HL-60 (cell line): Measurements from ENCODE around the gene NAP1L4.

Experiments
- DNase-seq, 2 experiments: peaks; one replicate each; pipeline ENCODE4 v3.0.0-alpha.2; 2010 to 2020; ENCODE audit warnings: low read depth in 1 of 2, low spot score in 1 of 2
- H3K27ac ChIP-seq: fragments of 250-450 bp; sonication (Bioruptor Pico); replicated peaks from 2 replicates; pipeline ENCODE4 v1.5.1; 2020; ENCODE audit warnings: mild to moderate bottlenecking, moderate library complexity
- H3K27me3 ChIP-seq: fragments of 250-450 bp; sonication (Bioruptor Pico); 2 replicates; pipeline ENCODE4 v1.5.1; 2021; ENCODE audit warnings: mild to moderate bottlenecking, moderate library complexity; ENCODE audit not compliant: insufficient read depth, poor library complexity, severe bottlenecking
- H3K4me3 ChIP-seq: replicated peaks from 2 replicates; pipeline ENCODE4 v1.5.1; 2011; ENCODE audit warnings: mild to moderate bottlenecking, control low read depth, low read length; ENCODE audit not compliant: insufficient read depth
- GABPA ChIP-seq: IDR thresholded peaks from 2 replicates; pipeline ENCODE4 v1.6.1; 2012; ENCODE audit warnings: low read depth
- POLR2AphosphoS5 ChIP-seq: IDR thresholded peaks from 2 replicates; pipeline ENCODE4 v1.6.1; 2012; ENCODE audit warnings: low read depth
- SPI1 ChIP-seq: IDR thresholded peaks from 2 replicates; pipeline ENCODE4 v1.6.1; 2012; ENCODE audit warnings: low read depth, mild to moderate bottlenecking, borderline replicate concordance
- TF ChIP-seq, protein P1 (sequence below): IDR thresholded peaks from one replicate; pipeline ENCODE4 v1.5.1; 2011; ENCODE audit warnings: low read length, control low read depth, inconsistent platforms; ENCODE audit not compliant: insufficient read depth
- TF ChIP-seq, protein P2 (sequence below): IDR thresholded peaks from 2 replicates; pipeline ENCODE4 v1.6.1; 2012; ENCODE audit warnings: low read depth; ENCODE audit not compliant: insufficient replicate concordance

NAP1L4 gene

DNA sequence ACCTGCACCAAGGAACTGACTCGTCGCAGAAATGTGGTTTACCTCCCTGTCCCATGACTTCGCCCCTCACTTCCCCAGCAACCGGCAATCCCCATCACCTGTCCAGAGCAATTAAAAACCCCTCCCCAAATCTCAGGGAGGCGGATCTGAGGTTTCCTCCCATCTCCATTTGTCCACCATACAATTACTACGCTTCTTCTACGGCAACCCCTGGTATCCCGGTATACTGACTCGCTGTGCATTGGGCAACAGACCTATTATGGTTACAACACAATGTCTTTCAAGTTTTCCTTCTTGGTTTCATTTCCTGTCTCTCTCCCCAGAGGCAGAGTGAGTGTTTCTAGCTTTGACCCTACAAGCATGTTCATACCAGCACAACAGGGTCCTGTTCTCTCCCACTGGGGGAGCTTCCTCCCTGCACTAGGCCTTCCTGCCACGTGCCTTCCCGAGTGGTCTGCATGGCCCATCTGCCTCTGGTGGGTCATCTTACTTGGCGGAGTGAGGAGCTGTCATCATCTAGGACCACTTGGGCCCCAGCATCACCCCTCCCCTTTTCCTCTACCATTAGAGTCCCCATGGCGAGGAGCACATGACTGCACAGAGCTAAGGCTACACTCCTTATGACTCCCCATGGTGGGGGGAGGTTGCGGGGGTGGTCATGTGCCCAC is 30.3 kb upstream of the NAP1L4 start:
- Histone ChIP-seq H3K4me3 (no peak overlapping the region), H3K27me3 (no peaks in the 10 kb centered on the region), H3K27ac (peak overlapping the region; percentile 19)
- TF ChIP-seq, protein P1, sequence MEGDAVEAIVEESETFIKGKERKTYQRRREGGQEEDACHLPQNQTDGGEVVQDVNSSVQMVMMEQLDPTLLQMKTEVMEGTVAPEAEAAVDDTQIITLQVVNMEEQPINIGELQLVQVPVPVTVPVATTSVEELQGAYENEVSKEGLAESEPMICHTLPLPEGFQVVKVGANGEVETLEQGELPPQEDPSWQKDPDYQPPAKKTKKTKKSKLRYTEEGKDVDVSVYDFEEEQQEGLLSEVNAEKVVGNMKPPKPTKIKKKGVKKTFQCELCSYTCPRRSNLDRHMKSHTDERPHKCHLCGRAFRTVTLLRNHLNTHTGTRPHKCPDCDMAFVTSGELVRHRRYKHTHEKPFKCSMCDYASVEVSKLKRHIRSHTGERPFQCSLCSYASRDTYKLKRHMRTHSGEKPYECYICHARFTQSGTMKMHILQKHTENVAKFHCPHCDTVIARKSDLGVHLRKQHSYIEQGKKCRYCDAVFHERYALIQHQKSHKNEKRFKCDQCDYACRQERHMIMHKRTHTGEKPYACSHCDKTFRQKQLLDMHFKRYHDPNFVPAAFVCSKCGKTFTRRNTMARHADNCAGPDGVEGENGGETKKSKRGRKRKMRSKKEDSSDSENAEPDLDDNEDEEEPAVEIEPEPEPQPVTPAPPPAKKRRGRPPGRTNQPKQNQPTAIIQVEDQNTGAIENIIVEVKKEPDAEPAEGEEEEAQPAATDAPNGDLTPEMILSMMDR: no peak
- TF ChIP-seq SPI1: no peak
- TF ChIP-seq, protein P2, sequence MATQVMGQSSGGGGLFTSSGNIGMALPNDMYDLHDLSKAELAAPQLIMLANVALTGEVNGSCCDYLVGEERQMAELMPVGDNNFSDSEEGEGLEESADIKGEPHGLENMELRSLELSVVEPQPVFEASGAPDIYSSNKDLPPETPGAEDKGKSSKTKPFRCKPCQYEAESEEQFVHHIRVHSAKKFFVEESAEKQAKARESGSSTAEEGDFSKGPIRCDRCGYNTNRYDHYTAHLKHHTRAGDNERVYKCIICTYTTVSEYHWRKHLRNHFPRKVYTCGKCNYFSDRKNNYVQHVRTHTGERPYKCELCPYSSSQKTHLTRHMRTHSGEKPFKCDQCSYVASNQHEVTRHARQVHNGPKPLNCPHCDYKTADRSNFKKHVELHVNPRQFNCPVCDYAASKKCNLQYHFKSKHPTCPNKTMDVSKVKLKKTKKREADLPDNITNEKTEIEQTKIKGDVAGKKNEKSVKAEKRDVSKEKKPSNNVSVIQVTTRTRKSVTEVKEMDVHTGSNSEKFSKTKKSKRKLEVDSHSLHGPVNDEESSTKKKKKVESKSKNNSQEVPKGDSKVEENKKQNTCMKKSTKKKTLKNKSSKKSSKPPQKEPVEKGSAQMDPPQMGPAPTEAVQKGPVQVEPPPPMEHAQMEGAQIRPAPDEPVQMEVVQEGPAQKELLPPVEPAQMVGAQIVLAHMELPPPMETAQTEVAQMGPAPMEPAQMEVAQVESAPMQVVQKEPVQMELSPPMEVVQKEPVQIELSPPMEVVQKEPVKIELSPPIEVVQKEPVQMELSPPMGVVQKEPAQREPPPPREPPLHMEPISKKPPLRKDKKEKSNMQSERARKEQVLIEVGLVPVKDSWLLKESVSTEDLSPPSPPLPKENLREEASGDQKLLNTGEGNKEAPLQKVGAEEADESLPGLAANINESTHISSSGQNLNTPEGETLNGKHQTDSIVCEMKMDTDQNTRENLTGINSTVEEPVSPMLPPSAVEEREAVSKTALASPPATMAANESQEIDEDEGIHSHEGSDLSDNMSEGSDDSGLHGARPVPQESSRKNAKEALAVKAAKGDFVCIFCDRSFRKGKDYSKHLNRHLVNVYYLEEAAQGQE: no peak
- no peak for TF ChIP-seq POLR2AphosphoS5
- no peak for TF ChIP-seq GABPA
- DNase-seq: peak; percentile 68 to 80

DNA sequence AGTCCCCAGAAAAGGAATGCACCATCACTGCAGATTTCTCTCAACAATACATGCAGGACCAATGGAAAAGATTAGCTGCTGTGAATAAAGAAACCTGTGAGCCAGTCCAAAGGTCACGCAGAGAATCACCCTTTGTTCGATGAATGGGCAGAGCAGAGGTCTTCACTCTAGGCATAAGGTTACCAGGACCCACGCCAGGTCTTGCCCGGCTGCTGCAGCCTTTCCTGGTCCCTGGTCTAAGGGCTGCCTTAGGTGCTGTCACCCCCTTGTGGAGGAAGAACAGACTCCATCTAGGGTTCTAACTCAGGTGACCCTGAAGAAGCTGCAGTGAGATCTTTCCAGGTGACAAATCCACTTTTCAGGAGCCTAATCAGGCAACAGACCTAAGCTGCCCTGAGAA is 29.0 kb upstream of the NAP1L4 start:
- DNase-seq: peak in 1 of 2 experiments; percentile 38
- no peak overlapping the region for H3K4me3 ChIP-seq
- no peak for TF ChIP-seq GABPA
- TF ChIP-seq, protein P1: peak; percentile 20
- TF ChIP-seq, protein P2: no peak
- no peaks in the 10 kb centered on the region for H3K27me3 ChIP-seq
- no peak overlapping the region for H3K27ac ChIP-seq

DNA sequence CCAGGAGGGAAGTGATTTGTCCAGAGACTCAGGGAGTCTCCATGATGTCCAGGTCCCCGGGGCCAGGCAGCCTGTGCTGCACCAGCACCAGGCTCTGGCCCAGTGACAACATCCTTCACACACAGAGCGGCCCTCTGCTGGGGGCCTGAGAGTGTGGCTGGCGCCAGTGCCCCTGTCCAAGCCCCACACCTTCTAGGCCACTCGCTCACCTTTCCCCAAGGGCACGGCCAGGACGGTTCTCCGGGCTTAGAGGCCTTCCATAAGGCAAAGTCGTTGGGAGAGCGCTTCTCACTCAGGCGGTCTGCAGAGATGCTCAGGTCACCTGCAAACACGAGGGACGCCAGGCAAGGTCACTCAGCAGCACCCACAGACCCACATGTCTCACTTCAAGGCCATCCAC is 27.9 kb upstream of the NAP1L4 start:
- TF ChIP-seq SPI1 (no peak), POLR2AphosphoS5 (no peak), GABPA (no peak)
- TF ChIP-seq, protein P1: no peak
- TF ChIP-seq, protein P2: no peak
- Histone ChIP-seq H3K4me3 (no peak overlapping the region), H3K27me3 (no peaks in the 10 kb centered on the region), H3K27ac (no peak overlapping the region)
- no peak for DNase-seq
